GM21717 (cell line): ENCODE measurements around the gene EXOC2.

Experiments used
- ATAC-seq: cut with Tn5 transposase; IDR thresholded peaks from one replicate; pipeline ENCODE4 v1.9.1; 2021; ENCODE audit warnings: mild to moderate bottlenecking, moderate library complexity; ENCODE audit not compliant: unreplicated experiment

Gene EXOC2, protein sequence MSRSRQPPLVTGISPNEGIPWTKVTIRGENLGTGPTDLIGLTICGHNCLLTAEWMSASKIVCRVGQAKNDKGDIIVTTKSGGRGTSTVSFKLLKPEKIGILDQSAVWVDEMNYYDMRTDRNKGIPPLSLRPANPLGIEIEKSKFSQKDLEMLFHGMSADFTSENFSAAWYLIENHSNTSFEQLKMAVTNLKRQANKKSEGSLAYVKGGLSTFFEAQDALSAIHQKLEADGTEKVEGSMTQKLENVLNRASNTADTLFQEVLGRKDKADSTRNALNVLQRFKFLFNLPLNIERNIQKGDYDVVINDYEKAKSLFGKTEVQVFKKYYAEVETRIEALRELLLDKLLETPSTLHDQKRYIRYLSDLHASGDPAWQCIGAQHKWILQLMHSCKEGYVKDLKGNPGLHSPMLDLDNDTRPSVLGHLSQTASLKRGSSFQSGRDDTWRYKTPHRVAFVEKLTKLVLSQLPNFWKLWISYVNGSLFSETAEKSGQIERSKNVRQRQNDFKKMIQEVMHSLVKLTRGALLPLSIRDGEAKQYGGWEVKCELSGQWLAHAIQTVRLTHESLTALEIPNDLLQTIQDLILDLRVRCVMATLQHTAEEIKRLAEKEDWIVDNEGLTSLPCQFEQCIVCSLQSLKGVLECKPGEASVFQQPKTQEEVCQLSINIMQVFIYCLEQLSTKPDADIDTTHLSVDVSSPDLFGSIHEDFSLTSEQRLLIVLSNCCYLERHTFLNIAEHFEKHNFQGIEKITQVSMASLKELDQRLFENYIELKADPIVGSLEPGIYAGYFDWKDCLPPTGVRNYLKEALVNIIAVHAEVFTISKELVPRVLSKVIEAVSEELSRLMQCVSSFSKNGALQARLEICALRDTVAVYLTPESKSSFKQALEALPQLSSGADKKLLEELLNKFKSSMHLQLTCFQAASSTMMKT

DNA sequence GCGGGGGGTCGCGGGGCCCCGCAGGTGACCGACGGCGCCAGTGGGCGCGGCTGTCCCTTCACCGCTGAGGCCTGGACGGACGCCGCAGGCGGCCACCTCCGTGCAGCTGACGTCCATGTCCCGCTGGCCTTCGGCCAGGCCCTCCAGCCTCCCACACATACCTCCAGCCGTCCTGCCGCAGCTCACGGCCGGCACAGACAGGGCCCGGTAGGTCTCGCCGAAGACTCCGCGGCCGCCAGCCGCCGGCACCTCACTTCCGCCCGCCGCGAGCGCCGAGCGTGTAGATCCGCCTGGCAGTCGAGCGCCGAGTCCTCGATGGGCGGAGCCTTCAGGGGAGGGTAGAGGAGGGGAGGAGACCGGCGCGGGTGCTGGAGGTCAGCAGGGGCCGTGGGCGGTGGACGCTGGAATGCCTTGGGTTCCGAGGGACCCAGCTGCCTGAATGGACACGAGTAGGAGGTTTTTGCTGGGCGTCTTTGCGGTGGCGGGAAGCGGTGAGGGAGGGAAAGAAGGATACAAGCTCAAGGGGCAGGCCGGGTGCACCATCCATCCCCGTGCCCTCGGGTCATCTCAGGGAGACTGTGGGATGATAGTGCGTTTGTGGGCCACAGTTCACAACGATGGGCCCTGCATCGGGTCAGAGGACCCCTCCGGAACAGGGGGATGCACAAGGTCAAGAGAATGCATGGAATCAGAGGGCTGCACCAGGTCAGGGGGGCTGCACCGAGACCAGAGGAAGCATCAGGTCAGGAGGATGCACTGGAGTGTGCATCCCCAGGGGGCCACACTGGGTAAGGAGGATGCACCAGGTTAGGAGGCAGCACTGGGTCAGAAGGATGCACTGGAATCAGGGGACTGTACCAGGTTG lies at the start of gene EXOC2:
Gene EXOC2 (minus strand): TSS at position 282 of the 865 bp plus-strand sequence. CDS start 55,321 bp downstream, outside the sequence.
- peak; percentile 89 for ATAC-seq

DNA sequence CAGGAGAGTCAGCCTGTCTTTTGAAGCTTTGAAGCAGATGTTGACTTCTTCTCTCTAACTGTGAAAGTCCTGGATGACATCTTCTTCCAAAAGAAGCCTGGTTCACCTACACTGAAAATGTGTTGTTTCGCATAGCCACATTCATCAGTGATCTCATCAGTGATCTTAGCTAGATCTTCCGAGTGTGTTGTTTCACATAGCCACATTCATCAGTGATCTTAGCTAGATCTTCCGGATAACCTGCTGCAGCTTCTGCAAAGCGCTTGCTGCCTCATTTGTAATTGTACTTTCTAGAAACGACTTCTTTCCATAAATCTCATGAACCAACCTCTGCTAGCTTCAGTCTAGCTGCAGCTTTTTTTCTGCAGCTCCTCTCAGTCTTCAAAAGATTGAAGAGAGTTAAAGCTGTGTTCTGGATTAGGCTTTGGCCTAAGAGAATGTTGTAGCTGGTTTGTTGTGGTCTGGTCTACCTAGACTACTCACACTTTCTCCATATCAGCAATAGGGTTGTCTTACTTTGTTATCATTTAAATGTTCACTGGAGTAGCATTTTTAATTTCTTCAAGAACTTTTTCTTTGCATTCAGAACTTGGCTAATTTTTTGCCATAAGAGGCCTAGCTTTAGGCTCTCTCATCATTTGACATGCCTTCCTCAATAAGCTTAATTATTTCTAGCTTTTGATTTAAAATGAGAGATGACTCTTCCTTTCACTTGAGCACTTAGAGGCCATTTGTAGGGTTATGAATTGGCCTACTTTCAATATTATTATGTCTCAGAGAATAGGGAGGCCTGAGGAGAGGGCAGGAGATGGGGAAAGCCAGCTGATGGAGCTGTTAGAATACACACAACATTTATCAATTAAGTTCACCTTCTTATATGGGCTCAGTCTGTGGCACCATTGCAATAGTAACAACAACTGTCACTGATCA lies 48.7 kb upstream of the EXOC2 start:
- no peak for ATAC-seq

DNA sequence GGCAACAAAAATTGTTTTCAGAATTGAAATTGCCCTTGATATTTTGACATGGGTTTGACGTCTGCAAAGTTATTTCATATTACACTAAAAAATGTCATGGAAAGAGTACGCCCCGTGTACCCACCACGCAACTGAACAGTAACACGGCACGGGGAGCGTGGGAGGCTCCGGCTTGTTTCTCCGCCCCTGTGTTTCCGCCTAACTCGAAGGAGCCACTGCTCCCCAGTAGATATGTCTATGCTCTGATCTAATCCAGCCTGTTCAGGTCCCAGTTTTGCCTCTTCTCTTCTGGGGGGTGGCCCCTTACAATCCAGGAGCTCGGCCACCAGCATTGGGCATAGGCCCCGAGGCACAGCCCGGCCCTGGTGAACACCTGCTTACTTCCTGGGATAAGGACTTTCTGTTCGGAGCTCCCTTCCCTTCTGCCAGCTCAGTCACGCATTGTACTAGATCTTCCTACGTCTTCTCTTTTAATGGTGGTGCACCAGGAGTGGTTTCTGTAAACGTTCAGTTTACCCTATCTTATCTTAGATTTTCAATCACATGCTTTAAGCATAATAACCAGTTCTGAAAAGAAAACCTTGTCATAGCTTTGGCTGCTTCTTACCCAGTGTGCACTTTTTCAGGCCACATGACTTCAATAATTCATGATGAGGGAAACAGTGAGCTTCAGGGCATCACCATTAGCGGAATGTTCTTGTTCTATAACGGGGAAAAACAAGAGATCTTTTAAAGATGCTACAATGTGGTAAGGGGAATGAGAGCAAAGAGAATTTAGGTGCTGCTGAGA lies 43.9 kb upstream of the EXOC2 start:
- ATAC-seq: no peak

DNA sequence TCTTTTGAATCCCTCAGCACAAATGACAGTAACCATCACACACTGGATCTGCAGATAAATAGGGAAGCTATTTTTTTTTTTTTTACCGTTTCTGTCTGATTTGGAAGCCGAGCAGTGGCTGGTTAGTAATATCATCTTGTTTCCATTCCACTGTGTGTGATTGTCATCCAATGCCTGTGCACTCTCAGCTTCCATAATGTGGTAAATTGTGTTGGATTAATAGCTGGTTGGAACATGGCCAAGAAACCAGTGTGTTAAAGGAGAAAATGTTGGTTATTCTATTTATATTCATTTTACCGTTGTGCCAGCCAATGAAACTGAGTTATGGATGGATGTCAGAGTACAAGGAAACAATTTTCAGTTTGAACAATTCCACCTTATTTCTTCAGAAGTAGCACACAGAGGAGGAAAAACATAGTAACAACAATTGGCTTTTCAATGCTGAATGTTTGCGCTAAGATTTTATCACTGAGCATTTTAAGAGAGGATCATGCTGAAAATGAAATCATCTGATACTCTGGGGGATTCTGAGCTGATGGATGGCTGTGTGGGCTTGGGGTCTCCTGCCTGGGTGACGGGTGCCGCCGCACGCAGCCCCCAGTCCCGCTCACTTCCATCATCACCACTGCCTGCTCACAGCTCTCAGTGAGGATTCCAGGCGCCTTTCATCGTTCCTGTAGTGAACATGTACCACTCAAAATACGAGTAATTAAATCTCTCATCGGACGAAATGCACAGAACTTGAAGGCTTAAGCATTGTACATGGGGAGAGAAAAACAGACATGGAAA lies 40.7 kb upstream of the EXOC2 start:
- ATAC-seq: no peak

DNA sequence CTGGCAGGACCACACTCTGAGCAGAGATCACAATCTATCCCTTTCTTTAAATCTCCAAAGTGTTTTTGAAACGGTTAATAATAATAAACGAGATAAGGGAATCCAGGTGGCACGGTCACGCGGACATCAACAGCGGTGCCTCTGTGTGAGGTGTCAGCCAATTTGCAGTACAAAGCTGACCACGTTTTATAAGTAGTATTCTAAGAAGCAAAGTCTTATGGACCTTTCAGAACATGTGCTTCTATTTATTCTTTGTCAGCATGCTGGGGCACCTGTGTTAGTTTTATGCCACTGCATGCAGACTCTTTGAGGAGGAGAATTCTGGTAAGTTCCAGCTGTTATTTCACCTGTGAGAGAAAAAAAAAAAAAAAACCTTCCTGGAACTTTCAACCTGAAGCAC lies 39.0 kb upstream of the EXOC2 start:
- no peak for ATAC-seq

DNA sequence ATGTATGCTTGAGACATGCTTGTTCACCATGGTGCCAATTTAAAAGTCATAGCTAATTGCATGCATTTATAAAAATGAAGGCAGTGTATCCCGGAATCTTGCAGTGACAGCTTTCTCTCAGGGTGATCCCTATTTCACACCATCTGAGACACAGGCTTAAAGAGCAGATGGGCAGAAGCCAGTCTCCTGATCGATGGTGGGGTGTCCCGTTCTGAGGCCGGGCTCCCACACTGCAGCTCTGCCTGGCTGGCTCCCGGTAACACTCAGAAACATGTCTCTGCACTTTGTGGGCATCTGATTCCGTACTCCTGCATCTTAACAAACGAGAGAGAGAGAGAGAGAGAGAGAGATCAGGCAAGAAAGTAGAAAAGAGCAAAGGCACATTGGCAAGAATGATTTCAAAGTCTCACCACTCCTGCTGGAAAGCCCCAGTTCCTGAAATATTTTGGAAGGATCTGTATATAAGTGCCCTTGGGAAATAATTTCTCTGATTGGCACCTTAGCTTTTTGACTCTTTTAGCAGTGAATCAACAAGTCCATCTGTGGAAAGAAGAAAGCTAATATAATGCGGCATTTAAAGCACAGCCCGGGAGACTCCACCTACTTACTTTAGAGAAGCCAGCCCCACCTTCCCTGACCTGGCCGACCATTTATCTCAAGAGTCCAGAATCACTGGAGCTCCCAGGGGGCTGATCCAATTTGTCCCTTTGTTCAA lies 36.8 kb upstream of the EXOC2 start:
- ATAC-seq: no peak

DNA sequence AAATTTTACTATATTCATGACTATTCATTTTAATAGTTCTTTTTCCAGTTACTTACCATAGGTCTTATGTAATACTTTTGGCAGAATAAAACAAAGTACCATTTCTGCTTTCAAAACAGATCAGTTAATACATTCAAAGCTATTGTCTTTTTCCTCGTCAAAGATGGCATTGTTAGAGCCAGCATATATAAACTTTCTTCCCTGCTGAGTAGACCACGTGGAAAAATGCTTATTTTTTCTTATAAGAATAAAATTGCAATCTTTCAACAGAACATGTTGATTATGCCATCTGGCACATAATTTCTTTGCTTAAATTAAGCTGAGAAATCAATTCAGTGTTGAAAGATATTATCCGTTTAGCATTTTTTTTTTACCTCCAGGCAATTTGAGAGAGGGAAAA lies 34.9 kb upstream of the EXOC2 start:
- no peak for ATAC-seq

DNA sequence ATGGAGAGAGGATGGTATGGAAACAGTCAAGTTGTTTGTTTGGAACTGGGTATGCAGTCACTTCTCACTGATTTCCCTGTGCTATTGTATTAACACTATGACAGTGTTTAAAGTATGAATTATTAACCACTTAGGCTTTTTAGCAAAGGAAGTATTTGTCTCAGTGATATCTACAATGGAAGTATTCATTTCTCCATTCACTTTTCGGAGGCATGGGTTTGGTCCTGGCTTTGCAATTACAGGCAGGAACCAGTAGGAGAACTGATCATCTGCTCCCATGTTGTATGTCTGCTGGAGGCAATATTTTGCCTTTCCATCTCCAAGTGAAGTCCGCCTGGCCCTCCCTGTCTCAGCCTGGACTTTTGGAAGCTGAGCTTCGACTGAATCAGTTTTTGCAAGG lies 30.6 kb upstream of the EXOC2 start:
- ATAC-seq: no peak

DNA sequence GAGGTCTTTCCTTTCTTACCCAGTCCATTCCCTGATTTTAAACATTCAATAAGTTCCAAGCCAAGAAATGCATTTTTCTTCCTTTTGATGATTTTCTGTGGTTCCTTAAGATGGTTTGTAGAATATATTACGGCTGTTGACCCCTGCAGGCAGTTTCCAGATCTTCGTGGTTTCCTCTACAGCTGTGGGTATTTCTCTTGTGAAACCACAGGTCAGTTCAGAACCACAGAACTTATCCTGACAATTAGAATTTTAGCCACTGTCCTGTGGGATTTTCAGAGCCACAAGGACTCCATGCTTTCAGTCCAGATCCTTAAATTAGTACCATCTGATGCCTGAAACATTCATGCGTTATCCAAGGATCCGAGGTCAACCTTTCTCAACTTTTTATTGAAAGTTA lies 29.7 kb upstream of the EXOC2 start:
- ATAC-seq: no peak

DNA sequence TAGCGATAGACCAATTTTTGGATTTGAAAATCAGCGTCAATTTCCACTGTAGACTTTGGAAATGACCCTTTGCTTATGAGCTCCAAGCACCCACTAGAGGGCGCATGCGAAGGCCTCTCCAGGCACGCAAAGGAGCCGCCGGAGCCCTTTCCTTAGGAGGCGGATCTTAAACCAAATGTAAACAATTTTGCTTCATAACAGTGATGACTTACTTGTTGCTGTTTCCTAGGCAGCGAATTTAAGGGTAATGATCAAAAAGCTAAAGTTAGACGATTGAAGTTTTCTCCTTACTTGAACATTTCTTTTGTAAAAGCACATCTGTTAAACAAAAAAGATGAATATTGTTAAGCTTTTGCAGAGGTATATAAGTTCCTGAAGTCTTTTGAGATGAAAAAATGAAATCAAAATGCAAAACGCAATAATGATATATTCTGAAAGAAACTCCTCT lies 29.2 kb upstream of the EXOC2 start:
- ATAC-seq: no peak

DNA sequence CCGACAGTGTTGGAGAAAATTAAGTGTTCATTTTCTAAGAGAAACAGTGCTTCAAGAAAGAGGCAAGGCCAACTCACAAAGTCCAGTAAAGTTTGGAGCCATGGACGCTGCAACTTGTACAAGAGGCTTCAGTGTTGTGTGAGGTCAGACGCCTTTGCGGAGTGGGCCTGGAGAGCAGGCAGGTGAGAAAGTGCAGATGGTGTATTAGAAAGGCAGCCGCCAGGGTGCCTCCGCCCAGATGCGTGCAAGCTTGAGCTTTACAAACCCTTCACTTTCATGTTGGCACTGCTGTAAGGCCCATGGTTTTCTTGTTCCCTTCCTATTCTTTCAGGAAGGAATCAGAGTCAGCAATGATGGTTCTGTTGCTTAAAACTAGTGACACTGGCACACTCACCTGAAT lies 25.4 kb upstream of the EXOC2 start:
- ATAC-seq: no peak

DNA sequence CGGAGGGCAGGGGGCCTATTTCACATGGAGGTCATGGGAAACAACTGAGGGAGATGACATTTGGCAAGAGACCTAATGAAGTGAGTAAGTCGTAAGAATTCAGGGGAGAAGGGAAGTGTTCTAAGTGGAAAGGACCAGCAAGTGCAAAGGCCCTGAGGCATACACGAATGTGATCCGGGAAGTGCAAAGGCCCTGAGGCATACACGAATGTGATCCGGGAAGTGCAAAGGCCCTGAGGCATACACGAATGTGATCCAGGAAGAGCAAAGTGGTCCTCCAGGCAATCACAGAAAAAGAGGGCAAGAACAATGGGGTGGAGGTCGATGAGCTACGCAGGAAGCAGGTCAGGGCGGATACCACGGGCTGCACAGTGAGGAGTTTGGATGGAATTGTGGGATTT lies 24.2 kb upstream of the EXOC2 start:
- ATAC-seq: no peak

DNA sequence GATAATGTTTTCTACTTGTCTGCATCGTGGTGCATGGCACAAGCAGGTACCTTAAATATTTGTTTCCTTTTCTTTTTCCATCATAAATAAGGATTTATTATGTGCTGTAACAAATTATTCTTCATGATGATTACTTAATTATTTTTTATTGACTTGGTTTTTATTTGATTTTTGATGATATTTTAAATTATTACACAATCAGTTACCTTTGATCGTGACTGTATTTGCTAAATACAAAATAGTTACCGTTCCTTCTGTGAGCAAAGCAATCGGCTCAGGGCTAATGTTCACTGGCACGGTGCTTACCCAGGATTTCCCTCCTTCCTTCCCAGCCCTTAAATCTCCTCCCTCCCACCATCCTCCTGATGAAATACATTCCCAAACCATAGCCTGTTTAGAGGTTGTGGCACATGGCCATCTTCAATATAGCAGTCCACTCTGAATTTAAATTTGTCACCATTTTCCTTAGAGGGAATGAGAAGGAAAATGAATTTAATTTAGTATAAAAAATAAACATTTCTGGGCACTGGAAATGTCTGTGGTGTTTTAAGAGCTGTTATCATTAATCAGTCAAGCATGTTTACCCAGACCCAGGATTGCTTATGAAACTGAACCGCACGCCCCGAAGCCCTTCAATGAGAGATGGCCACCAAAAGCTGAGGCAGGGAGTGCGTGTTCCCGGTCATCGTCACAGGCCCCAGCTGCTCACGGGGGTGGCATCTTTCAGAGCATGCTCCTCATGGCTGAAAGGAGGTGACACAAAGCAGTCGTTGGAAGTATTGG lies 23.0 kb upstream of the EXOC2 start:
- ATAC-seq: no peak

DNA sequence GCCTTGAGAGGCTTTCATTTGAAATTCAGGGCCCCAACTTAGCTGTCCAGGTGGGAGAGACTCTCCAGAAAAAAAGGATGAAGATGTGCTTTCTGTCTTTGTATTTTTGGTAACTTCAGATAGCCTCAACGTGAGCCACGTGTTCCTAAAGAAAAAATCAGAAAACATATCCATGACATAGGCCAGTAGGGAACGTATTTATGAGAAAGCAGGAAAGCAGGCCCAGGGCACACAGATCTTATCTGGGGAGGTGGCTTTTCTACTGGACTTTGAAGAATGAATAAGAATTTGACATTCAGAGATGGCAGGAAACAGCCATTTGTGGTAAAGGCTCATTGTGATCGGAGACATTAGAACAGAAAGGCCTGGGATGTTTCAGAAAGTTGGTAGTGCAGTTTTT lies 21.2 kb upstream of the EXOC2 start:
- no peak for ATAC-seq

DNA sequence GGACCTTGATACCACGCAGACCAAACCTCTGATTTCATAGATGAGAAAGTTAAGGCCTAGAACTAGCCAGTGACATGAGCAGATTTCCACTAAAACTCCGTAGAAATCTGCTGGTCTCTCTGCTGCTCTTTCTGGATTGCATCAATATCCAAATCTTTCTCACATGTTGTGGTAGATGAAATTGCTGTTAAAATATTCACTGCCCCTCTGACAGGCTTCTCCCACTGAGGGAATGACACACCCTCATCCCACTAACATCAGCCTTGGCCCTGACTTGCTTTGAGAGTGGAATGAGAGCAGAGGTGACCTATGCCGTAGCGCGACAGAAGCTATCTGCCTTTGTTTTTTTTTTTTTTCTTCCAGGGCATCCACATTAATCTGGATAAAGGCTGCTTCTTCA lies 20.4 kb upstream of the EXOC2 start:
- no peak for ATAC-seq

DNA sequence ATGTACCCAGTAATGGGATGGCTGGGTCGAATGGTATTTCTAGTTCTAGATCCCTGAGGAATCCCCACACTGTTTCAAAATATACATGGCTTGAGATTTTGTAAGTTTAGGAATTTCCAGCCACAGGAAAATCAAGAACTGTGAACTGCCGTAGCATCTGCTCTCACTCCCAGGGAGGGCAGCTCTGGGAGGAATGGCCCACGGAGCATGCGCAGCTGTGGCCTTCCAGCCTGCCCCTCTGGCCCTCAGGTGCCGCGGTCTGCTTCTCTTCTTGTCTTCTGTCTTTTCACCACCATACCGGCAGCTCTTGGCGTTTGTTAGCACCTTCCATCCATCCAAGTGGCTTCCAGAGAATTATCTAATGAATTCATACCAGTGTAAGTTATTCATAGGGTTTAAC lies 19.9 kb upstream of the EXOC2 start:
- ATAC-seq: no peak

DNA sequence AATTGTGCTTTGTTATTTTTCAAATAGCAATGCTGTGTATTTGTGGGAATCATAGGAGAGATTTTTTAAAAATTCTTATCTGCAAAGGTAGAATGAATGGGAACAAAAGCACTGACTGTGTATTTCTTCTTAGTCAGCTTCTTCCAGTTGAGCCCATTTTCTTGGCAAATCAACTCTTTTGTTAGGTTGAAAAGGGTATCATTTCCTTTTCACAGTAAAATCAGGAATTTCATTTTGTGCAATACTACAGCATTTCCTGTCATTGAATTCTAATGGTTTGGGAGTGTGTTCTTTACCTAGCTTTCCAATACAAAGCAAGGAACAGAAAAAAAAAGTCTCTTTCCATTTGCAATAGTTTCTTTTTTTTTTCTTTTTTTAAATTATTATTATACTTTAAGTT lies 19.0 kb upstream of the EXOC2 start:
- ATAC-seq: no peak
